ENCODE results near the gene RPP40.

The RPP40 gene

DNA sequence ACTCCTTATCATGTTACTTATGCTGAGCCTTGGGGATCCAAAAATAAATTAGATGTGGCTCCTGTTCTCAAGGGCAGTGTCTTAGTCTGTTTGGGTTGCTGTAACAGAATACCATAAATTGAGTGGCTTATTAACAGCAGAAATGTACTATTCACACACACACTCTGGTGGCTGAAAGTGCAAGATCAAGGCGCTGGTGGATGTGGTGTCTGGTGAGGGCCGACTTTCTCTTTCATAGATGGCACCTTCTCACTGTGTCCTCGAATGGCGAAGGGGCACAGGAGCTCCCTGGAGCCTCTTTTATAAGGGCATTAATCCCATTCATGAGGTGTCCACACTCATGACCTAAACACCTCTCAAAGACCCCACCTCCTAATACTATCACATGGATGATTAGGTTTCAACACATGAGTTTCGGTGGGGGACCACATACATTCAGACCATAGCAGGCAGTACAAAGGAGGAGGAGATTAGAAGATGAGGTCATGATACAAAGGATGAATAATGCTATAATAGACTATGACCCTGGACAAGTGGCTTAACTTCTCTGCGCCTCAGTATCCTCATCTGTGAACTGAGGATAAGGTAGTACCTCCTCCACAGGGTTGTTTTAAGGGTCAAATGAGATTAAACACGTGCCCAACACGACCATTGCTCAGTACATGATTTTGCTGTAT is 34.1 kb downstream of the RPP40 start:
- no peak for DNase-seq (ENCODE audit: low spot score)

DNA sequence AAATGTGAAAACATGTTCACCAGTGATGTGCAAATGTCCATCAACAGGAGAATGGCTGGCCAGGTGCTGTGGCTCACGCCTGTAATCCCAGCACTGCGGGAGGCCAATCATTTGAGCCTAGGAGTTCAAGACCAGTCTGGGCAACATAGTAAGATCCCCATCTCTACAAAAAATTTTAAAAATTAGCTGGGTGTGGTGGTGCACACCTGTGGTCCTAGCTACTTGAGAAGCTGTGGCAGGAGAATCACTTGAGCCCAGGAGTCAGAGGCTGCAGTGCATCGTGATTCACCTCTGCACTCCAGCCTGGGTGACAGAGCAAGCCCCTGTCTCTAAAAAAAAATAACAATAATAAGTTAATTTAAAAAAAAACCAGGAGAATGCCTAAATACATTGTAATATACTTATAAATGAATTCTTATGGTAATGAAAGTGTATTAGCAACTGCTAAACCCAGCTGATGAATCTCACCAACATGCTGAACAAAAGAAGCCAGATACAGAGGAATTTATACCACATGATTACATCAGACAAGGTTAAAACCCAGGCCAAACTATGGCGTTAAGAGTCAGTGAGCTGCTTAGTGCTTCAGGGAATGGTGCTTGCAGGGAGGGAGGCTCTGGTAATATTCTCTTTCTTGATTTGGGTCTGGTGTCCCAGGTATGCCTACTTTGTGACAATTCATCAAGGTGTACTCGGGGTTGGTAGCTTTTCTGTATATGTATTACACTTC is 36.4 kb downstream of the RPP40 start:
- DNase-seq (ENCODE audit: low spot score): no peak

DNA sequence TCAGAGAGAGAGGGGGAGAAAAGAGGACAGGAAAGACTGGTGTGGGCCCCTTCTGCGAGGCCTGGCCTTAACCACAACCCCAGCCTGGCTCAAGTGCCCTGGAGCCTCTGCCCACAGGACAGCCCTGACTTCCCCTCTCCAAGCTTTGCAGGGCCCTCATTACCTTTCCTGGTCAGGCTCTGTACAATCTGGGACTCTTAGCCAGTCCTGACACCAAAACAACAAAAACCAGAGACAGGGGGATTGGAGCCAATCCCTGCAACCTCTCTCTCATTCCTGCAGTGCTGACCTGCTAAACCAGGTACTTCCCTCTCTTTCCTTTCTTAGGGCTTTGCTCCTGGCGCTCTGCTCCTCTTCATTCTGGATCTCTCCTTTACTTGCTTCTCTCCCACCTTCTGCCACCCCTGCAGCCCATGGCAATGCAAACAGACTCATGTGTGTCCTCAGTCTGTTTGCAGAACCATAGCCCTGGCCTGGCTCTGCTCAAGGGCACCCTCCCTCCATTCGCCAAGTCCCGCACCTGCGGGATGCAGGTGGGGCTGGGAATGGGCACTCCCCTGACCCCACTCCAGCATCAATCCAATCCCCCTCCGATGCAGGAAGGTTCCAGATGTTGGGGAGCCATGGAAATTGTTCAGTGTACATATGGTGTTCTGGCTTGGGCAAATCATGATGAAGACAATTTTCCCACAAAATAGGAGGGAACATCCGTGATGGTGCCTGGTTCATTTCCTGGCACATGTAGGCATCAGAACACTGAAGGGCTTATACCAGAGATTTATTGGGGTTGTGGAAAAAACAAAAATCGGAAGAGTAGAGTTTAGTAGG is 38.1 kb downstream of the RPP40 start:
- no peak for DNase-seq (ENCODE audit: low spot score)

DNA sequence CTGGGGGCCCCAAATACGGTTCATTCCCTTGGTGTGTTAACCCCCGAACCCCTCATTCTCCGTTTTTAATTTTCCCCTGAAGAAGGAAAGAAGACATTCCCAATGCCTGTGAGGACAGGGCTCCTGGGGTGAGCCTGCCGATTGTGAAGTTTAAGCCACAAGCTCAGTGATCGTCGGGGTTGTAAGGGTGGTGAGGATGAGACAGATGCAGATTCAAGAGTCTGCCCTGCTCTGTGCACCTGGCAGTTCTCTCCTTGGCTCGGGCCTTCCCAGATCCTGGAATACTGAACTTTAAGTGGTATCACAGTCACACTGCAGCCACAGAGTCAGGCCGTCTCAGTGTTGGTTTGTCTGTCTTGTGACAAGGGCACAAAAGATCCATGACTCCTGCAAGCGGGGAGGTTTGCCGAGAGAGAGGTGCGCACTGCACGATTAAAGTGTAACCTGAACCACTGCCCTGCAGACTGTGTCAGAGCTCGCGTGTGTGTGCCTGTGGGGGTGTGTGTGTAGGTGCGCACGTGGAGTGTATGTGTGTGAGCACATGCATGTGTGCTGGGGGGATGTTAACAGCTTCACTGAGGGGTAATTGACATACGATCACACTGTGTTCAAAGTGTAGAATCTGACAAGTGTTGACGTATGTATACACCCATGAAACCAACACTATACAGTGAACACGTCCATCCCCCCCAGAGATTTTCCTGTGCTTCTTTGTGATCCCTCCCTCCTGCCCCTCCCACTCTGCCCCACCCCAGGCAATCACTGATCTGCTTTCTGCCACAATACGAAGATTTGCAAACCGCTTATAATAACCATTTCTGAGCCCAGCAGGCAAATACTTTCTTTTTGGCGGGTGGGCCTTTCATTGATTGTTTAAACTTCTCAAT is 38.9 kb downstream of the RPP40 start:
- DNase-seq (ENCODE audit: low spot score): no peak

DNA sequence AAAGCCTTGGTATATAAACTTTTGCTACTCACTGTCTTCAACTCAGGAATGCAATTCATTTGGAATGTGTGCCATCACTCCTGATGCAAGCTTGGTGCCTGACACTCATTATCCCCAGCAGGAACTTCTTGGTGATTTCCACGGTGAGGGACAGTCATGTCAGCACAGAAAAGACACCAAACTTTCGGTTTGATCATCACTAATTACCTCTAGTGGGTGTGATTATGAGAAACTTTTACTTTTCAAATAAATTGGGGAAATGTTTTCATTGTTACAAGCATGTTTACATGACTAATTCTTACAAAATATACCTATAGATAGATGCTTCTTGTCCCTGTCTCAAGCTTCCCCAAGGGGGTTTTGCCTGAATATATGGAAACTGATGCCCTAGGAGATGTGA is 40.9 kb downstream of the RPP40 start:
- DNase-seq (ENCODE audit: low spot score): no peak

DNA sequence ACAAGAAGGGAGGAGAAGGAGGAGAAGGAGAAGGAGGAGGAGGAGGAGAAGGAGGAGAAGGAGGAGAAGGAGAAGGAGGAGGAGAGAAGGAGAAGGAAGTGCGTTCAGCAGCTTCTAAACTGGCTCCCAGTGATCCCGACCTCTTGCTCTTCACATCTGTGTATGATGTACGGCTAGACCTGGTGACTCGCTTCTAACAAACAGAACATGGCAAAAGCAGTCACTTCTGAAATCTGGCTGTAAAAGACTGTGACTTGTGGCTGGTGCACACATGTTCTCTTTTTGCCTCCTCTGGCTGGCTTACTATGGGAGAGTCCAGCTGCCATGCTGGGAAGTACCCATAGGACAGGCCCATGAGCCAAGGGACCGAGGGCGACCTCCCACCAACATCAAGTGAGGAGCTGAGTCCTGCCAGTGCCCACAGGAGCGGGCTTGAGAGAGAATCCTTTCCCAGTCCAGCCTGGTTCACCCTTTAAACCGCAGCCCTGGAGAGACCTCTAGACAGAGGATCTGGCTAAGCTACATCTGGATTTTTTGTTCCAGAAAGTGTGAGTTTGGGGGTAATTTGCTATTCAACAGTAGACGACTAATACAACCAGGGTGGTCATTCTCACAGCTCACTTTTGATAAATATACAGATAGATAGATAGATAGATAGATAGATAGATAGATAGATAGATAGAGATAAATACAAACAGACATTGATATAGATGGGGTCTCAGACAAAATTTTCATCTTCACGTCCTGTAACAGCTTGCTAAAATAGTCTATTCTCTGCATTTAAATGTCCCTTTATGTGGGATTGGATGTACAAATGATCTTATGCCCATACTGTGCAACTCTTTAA is 42.3 kb downstream of the RPP40 start:
- DNase-seq (ENCODE audit: low spot score): no peak

DNA sequence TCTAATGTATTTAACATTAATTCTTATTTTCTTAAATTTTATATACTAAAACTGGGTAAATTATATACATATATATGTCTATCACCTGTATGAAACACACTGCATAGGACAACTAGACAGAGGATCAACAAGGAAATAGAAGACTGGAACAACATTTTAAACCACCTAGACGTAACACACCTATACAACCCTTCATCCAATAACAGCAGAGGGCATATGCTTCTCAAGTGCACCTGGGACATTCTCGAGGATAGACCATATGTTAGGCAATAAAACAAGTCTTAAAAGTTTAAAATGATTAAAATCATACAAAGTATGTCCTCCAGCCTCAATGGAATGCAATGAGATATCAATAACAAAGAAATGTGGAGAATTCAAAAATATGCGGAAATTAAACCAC is 45.2 kb downstream of the RPP40 start:
- DNase-seq (ENCODE audit: low spot score): no peak

DNA sequence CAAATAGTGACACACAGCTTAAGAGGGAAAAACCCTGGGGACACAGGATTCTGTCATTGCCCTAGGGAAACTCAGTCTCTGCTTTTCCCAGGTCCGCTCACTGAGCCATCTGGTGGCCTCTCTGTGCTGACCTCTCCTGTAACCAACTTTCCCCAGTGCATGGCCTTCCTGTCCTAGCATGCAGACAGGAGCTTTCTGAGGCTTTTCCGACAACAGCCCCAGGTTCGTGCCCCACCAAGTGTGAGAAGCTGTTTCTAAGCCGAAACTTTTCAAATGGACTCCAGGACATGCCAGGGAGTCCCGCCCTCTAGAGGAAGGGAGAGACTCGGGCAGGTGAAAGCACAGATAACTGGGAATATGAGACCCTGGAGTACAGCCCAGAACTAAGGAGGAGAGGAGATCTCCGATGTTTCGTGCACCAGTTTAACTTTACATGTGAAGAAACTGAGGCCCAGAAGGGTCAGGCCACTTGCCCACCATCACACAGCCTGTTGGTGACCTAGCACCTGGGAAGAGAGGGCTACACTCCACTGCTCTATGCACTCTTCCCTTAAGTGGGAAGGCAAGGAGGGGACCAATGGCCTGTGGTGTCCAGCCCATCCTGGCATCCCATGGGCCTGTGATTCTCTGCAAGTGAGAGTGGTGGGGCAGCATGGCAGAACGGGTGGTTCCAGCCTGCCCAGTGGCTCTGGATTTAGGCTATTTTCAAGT is 46.2 kb downstream of the RPP40 start:
- no peak for DNase-seq (ENCODE audit: low spot score)

DNA sequence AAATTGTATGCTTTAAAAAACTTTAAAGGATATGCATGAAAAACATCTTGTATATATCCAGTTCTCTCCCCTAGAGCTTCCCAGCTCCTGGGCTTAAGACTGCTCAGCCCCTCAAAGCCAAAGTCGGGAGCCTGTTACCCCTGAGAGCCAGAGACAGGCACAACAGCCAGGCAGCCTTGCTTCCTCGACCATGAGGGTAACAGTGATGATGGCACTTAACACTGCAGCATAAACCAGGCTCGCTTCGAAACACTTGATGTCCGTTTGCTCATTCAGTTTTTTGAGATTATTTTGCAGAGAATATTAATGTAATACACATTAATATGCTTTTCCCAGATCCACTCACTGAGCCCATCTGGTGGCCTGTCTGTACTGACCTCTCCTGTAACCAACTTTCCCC is 47.2 kb downstream of the RPP40 start:
- DNase-seq (ENCODE audit: low spot score): no peak

DNA sequence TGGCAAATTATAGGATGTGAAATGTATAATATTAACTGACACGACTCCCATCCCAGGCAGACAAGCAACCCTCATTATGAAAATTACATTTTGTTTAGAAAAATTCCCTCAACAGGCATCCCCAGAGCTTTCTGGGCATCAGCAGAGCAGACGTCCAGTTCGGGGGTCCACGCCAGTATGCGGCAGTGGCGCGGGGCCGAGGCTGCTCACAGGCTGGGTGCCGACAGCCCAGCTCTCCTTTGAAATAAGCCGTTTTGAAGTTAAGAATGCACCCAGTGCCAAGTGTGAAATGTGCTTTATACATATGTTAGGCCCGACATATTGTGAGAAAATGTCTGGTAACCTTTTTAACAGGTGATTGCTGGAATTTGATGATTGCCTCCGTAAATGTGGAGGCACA is 50.4 kb downstream of the RPP40 start:
- DNase-seq (ENCODE audit: low spot score): no peak

DNA sequence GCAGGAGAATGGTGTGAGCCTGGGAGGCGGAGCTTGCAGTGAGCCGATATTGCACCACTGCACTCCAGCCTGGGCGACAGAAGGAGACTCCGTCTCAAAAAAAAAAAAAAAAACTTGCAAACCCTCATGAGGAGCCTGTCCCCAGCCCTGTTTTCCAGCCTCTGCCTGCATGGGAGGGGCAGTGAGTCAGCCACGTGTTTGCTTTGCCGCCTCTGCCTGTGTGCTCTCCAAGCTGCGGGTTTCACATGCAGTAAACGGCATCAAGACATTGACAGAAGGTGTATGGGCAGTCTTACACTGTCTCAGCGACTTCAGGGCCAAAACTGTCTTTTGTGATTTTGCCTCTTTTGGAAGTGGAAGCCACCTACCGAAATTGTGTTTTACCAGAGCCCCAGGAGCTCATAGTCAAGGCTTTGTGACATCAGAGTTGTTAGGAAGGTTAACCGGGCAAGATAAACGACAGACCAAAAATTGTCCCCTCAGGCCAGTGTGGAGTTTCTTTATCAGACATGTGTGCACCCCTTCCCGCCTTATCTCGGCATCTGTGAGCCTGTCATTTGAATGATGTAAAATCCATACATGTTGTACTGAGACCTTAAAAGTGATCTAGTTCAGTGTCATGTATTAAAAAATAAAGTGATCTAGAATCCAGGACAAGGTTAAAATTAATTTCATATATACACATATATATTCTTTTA is 52.9 kb downstream of the RPP40 start:
- DNase-seq (ENCODE audit: low spot score): no peak

DNA sequence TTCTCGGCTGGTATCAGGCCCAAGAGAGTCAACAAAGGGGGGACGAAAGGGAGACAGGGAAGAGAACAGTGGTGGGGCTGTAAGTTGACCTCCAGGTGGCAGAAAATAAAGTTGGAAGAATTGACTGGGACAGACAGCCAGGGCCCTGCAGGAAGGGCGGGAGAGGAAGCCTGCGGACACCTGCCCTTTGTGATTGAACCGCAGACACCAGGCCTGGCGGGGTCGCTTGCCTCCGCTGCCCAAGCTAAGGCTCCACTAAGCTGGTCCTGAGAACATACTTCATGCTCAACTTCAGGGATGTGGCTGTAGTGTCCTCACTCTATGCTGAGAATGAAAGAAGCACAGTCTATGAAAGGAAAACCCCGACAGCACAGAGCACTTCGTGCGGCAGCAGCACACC is 53.8 kb downstream of the RPP40 start:
- no peak for DNase-seq (ENCODE audit: low spot score)

DNA sequence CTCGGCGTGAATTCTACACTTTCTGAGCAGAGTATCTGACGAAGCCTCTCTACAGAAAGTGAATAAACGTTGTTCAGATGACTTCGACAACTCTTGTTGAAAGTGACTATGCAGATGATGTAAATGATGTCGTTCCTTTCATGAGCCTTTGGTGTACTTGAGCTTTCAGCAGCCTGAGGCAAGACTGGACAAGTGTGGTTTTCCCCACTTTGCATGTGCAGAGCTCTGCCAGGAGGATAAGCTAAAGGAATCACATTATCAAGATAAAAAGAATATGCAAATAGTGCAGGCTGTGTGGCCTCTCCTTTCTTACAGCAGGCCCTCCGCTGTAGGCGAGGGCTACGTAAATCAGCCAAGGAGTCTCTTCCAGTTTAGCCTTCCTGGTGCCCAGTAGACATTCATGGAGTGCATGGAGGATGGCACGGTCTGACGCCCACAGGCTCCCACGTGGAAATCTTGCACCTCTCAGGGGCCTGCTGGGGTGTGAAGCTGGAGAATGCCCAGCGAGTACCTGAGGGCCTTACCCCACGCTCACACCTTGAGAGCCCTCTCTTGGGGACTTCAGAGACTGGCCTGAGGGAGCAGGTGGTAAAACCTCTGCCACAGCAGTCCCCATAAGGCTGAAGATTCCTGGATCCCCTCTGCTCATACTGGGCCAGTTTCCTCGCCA is 54.9 kb downstream of the RPP40 start:
- no peak for DNase-seq (ENCODE audit: low spot score)

DNA sequence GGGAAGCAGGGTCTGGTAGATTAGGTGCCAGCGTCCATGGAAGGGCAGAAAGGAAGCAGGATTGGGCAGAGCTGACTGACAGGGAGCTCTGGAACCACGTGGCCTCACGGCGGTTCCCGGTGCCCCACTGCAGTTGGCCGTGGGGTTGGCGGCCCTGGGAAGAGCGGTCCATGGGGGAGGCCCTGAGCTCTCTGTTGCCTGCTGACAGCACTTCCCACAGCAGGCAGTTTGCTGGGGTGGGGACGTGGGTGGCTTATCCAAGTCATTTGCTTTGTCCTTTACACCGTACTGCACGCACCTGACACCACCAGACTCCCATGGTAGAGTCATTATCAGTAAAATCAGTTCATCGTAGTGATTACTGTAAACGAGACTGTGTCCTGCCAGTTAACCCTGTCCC is 56.1 kb downstream of the RPP40 start:
- no peak for DNase-seq (ENCODE audit: low spot score)

DNA sequence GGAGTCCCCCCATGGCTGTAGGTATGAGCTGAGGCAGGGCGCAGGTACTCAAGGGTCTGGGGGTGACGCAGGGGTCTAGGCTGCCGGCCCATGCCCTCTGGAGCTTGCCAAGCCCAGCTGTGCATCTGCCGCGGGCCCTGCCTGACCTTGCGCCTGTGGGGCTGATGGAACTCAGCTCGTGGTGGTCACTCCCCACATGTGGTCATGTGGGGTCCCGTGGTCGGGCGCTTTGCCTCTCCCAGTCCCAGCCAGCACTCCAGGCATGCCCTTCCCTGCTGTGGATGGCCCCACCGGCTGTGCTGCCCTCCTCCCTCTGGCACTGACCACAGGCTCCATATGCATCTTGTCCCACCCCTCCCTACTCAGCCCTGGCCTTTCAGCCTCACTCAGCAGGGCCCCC is 57.3 kb downstream of the RPP40 start:
- no peak for DNase-seq (ENCODE audit: low spot score)
